Spleen (tissue), 11 donors: ENCODE data around the gene PSMB5. TPM values are rescaled to one million over a fixed set of nuclear protein-coding genes. Genes with fewer than 3 reads are reported as not detected.
A peak's percentile ranks its signal among the peaks of the same experiment; 100 is the strongest.
"Not testable (repeated sequence)": the region's sequence is repeated elsewhere in the genome, so short reads cannot be mapped to it uniquely, and the experiment has no call there.

Experiments used
- DNase-seq: peaks from one replicate; pipeline ENCODE4 v3.0.0-alpha.2; 2020
- H3K27ac ChIP-seq, 8 donors: fragments of 200-600 bp; sonication (generic) in 7 of 8; 1 replicate in 4 of 8; 2 replicates in 4 of 8; pipeline versions ENCODE4 v1.5.0 to v1.8.0; 2016 to 2021; ENCODE audit warnings: inconsistent platforms in 4 of 8, mild to moderate bottlenecking in 4 of 8, moderate library complexity in 1 of 8
- H3K27me3 ChIP-seq, 7 donors: fragments of 200-600 bp; sonication (generic) in 6 of 7; replicated peaks in 1 of 7; 1 replicate in 4 of 7; 2 replicates in 3 of 7; pipeline versions ENCODE4 v1.5.0 to v1.8.0; 2016 to 2021; ENCODE audit warnings: inconsistent platforms in 3 of 7, mild to moderate bottlenecking in 1 of 7
- H3K36me3 ChIP-seq, 6 donors: fragments of 200-600 bp; sonication (generic) in 5 of 6; 1 replicate in 4 of 6; 2 replicates in 2 of 6; pipeline versions ENCODE4 v1.5.0 to v1.8.0; 2016 to 2021; ENCODE audit warnings: inconsistent platforms in 2 of 6
- H3K4me1 ChIP-seq, 6 donors: fragments of 200-600 bp; sonication (generic) in 5 of 6; 1 replicate in 3 of 6; 2 replicates in 3 of 6; pipeline versions ENCODE4 v1.5.0 to v1.8.0; 2016 to 2021; ENCODE audit warnings: inconsistent platforms in 3 of 6
- H3K4me3 ChIP-seq, 8 donors: fragments of 200-600 bp; sonication (generic) in 7 of 8; 1 replicate in 4 of 8; 2 replicates in 4 of 8; pipeline versions ENCODE4 v1.5.0 to v1.8.0; 2016 to 2021; ENCODE audit warnings: inconsistent platforms in 4 of 8, mild to moderate bottlenecking in 4 of 8, moderate library complexity in 2 of 8
- H3K9me3 ChIP-seq, 8 donors: fragments of 200-600 bp; sonication (generic) in 7 of 8; 1 replicate in 4 of 8; 2 replicates in 4 of 8; pipeline versions ENCODE4 v1.5.0 to v1.8.0; 2016 to 2021; ENCODE audit warnings: inconsistent platforms in 4 of 8
- POLR2A ChIP-seq, 3 donors: fragments of 450-650 bp; IDR thresholded peaks; one replicate each; pipeline ENCODE4 v1.5.1; 2017; ENCODE audit warnings: antibody characterized with exemption in 3 of 3, mild to moderate bottlenecking in 1 of 3
- POLR2AphosphoS5 ChIP-seq, 3 donors: sonication (generic); formaldehyde crosslinking; IDR thresholded peaks; one replicate each; pipeline ENCODE4 v1.5.1; 2017; ENCODE audit warnings: antibody characterized with exemption in 3 of 3
- WGBS, 5 donors: extraction: QIAGEN DNeasy Blood & Tissue Kit in 3 of 5; methylation state at CpG; one replicate each; pipeline versions ENCODE4 v1.1.5 to v1.1.7; 2013 to 2018; 5-methylcytosine and 5-hydroxymethylcytosine counted together
- intact Hi-C: fragments of 100-400 bp; cut with DNase I; formaldehyde crosslinking; loops from one replicate; pipeline ENCODE4 v1.15.0; 2023; ENCODE audit warnings: low total_unique reads
- polyA plus RNA-seq, 3 donors: library from polyadenylated mRNA; stranded (reverse); fragments of 200-250 nt; gene quantifications; one replicate each; pipeline ENCODE4 v1.2.1, GENCODE V29; 2013
- total RNA-seq, 7 donors: library from RNA; depleted of rRNA in 3 of 7; stranded (reverse); fragments of >200 nt in 3 of 7; fragmentation: NEBNext Ultra II Directional in 4 of 7; extraction: Animal tissue kit (Norgen Biotek cat#: 25700) in 4 of 7; gene quantifications; one replicate each; pipeline versions ENCODE4 v1.1.0 to v1.2.1, GENCODE V29; 2016 to 2021
- TF ChIP-seq, protein P1 (sequence below), 11 experiments: fragments of 200-600 bp in 7 of 11; fragments of 450-650 bp in 4 of 11; sonication (generic) in 4 of 11; IDR thresholded peaks in 8 of 11; conservative IDR thresholded peaks in 3 of 11; 1 replicate in 7 of 11; 2 replicates in 4 of 11; pipeline versions ENCODE4 v1.4.0 to v1.8.0; 2016 to 2021; ENCODE audit warnings: antibody characterized with exemption in 11 of 11, inconsistent platforms in 4 of 11, mild to moderate bottlenecking in 1 of 11
- donor health status: healthy with polysubstance abuse.
- donor health status: DM: no; HTN: no; CAD: no; lungs with moderate emphysema.
- donor health status: DM: no; HTN: no; CAD: no.
- donor health status: Bipolar disorder and iron deficiency.
- donor health status: healthy.
- donor health status: DM: no; HTN: no; CAD: no.
- donor health status: DM: yes; HTN: yes; CAD: no.

PSMB5 gene
- total and polyA plus RNA-seq, 10 donors = 36.5 to 80.1 (median 55.2) TPM

DNA sequence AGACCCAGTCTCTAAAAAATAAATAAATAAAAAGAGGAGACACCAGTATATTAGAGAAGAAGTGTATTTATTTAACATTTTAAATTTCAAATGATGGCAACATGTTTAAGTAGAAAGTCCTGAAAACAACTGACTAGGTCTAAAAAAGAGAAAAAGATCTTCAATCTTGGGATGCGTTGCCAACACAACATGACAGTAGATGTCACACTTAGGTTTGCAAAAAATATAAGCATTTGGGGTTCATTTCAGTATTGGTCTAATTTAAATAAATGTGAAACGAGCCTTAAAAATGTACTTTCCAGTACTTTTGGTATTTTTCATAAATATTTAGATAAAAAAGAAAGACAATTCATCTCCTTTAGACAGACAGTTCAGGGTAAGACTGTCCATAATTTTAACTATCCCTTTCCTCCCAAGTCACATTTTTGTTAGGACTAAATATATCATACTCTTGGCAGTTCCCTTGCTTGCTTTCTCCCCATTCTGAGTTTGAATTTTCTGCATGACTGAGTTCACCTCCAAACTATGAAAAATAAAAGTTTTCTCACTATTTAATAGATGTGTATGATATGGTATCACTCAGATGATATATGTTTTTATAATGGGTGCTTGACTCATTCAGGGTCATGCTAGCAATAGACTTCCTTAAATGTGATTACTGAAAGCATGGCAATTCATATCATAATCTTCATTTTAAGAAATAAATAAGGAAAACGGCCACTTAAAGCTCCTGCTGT is 29.1 kb downstream of the PSMB5 start:
- peak overlapping the region in 6 of 8 donors; percentile 95 to 98 (median 97) for H3K27ac ChIP-seq
- no peak for DNase-seq
- H3K4me3 ChIP-seq = peak overlapping the region in 4 of 8 donors; percentile 58 to 89 (median 62)
- no peaks in the 10 kb centered on the region for H3K9me3 ChIP-seq
- WGBS, 5 donors = 58 to 74% (median 67%) methylated on average over 3 of the region's 3 CpGs
- no peak for TF ChIP-seq POLR2AphosphoS5 (IDR thresholded peaks at IDR 0.05)
- no peak for TF ChIP-seq POLR2A (IDR thresholded peaks at IDR 0.05)
- TF ChIP-seq, protein P1, sequence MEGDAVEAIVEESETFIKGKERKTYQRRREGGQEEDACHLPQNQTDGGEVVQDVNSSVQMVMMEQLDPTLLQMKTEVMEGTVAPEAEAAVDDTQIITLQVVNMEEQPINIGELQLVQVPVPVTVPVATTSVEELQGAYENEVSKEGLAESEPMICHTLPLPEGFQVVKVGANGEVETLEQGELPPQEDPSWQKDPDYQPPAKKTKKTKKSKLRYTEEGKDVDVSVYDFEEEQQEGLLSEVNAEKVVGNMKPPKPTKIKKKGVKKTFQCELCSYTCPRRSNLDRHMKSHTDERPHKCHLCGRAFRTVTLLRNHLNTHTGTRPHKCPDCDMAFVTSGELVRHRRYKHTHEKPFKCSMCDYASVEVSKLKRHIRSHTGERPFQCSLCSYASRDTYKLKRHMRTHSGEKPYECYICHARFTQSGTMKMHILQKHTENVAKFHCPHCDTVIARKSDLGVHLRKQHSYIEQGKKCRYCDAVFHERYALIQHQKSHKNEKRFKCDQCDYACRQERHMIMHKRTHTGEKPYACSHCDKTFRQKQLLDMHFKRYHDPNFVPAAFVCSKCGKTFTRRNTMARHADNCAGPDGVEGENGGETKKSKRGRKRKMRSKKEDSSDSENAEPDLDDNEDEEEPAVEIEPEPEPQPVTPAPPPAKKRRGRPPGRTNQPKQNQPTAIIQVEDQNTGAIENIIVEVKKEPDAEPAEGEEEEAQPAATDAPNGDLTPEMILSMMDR (IDR thresholded peaks at IDR 0.05 in 8 of 11, conservative IDR thresholded peaks at IDR 0.05 in 3 of 11) = no peak
- no peaks in the 10 kb centered on the region for H3K27me3 ChIP-seq
- peaks cover 16 to 48% (median 36%) of the 10 kb centered on the region in 6 donors for H3K4me1 ChIP-seq
- intact Hi-C loops = no loop called here
- H3K36me3 ChIP-seq = no peaks in the 10 kb centered on the region

DNA sequence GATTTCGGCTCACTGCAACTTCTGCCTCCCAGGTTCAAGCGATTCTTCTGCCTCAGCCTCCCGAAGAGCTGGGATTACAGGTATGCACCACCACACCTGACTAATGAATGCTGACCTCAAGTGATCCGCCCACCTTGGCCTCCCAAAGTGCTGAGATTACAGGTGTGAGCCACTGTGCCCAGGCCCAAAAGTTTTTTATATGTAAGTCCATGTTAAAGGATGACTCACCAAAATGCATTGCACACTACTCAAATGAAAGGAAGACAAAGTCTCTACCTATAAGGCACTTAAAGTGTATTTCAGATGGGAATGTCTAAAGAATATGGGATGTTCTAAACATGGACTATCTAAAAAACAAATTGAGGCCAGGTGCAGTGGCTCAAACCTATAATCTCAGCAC is 30.4 kb downstream of the PSMB5 start:
- intact Hi-C loops, H3K27me3 ChIP-seq, H3K27ac ChIP-seq, H3K36me3 ChIP-seq, DNase-seq, H3K4me3 ChIP-seq, H3K9me3 ChIP-seq: not testable (repeated sequence)
- 97 to 98% (median 97%) methylated on average over 4 of the region's 4 CpGs for WGBS, 5 donors
- H3K4me1 ChIP-seq = peaks cover 16 to 37% (median 29%) of the 10 kb centered on the region in 6 donors

DNA sequence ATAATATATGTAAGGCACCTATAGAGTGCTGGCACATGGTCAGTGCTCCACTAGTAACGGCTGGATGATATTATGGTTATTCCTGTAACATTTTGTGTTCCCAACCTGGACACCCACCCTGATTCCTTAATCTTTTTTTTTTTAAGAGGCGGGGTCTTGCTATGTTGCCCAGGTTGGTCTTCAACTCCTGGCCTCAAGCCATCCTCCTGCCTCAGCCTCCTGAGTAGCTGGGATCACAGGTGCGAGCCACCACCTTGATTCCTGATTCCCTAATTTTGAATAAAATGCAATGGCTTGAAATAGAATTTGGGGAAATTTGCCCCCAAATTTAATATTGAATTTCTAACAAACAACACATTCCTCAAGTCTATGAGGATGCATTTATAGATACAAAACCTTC is 32.1 kb downstream of the PSMB5 start:
- intact Hi-C loops = no loop called here
- peaks cover 9 to 20% (median 15%) of the 10 kb centered on the region in 6 donors for H3K4me1 ChIP-seq
- TF ChIP-seq POLR2A (IDR thresholded peaks at IDR 0.05) (no peak), POLR2AphosphoS5 (IDR thresholded peaks at IDR 0.05) (no peak)
- TF ChIP-seq, protein P1 (IDR thresholded peaks at IDR 0.05 in 8 of 11, conservative IDR thresholded peaks at IDR 0.05 in 3 of 11) = no peak
- WGBS, 5 donors = 89 to 98% (median 95%) methylated on average over 3 of the region's 3 CpGs
- H3K4me3 ChIP-seq = no peak overlapping the region
- no peaks in the 10 kb centered on the region for H3K9me3 ChIP-seq
- H3K36me3 ChIP-seq = peaks cover 0 to 20% (median 0%) of the 10 kb centered on the region in 6 donors
- no peak overlapping the region for H3K27ac ChIP-seq
- H3K27me3 ChIP-seq = no peaks in the 10 kb centered on the region
- no peak for DNase-seq

DNA sequence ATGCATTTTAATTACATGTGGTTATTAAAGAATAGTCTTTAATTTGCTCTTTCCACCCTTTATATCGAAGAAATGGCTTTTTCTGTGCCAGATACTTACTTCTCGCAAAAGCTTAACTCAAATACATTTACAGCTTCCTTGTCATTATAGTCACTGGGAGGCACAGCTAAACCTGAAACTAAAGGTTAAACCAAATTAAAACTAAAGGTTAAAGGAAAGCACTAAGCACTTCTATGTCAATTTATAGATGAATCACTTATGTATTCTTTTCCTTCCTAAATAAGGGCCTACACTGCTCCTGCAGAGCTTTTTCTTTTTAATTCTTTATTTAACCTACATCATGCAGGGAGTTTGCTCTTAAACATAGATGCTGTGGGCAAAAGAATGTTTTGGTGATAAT is 33.8 kb downstream of the PSMB5 start:
- intact Hi-C loops = no loop called here
- no peaks in the 10 kb centered on the region for H3K27me3 ChIP-seq
- DNase-seq = no peak
- H3K4me3 ChIP-seq = no peak overlapping the region
- peaks cover 1 to 8% (median 3%) of the 10 kb centered on the region in 6 donors for H3K4me1 ChIP-seq
- no peak overlapping the region for H3K27ac ChIP-seq
- WGBS, 5 donors = 91 to 97% (median 94%) methylated on average over 2 of the region's 2 CpGs
- H3K36me3 ChIP-seq = peaks cover 0 to 20% (median 0%) of the 10 kb centered on the region in 6 donors
- TF ChIP-seq POLR2AphosphoS5 (IDR thresholded peaks at IDR 0.05) = no peak
- no peak for TF ChIP-seq POLR2A (IDR thresholded peaks at IDR 0.05)
- TF ChIP-seq, protein P1 (IDR thresholded peaks at IDR 0.05 in 8 of 11, conservative IDR thresholded peaks at IDR 0.05 in 3 of 11) = no peak
- H3K9me3 ChIP-seq = no peaks in the 10 kb centered on the region
